Measurements from ENCODE around the gene RRP15.

Gene RRP15

GRCh38 chr1:218284917-218285635, at the start of gene RRP15:
TSS of gene RRP15 (plus strand) at chr1:218285293. CDS start at chr1:218285317, 24 bp downstream.
- DNase-seq: peak; percentile 96

- DNase-seq: no peak
These were observed 42.9 kb upstream of the RRP15 start for GRCh38 chr1:218242171-218242570.

GRCh38 chr1:218247339-218247738, 37.8 kb upstream of the RRP15 start:
- DNase-seq: no peak

- peak; percentile 53 for DNase-seq
These were observed 35.6 kb upstream of the RRP15 start for GRCh38 chr1:218249338-218250140.

- no peak for DNase-seq
These were observed 34.6 kb upstream of the RRP15 start for GRCh38 chr1:218250492-218250891.

GRCh38 chr1:218254296-218254946, 30.7 kb upstream of the RRP15 start:
- no peak for DNase-seq

GRCh38 chr1:218255090-218255489, 30.0 kb upstream of the RRP15 start:
- no peak for DNase-seq

- DNase-seq: no peak
These were observed 27.7 kb upstream of the RRP15 start for GRCh38 chr1:218257371-218257770.

- no peak for DNase-seq
These were observed 27.1 kb upstream of the RRP15 start for GRCh38 chr1:218257971-218258370.

- DNase-seq: no peak
These were observed 25.8 kb upstream of the RRP15 start for GRCh38 chr1:218259339-218259738.

- no peak for DNase-seq
These were observed 25.3 kb upstream of the RRP15 start for GRCh38 chr1:218259800-218260199.

GRCh38 chr1:218262259-218262658, 22.8 kb upstream of the RRP15 start:
- no peak for DNase-seq

- DNase-seq: no peak
These were observed 18.7 kb upstream of the RRP15 start for GRCh38 chr1:218266356-218266755.

GRCh38 chr1:218272366-218272765, 12.7 kb upstream of the RRP15 start:
- no peak for DNase-seq

GRCh38 chr1:218273762-218274479, 11.2 kb upstream of the RRP15 start:
- DNase-seq: peak; percentile 94

GRCh38 chr1:218274511-218274910, 10.6 kb upstream of the RRP15 start:
- DNase-seq: peak; percentile 64

- DNase-seq: no peak
These were observed 9.3 kb upstream of the RRP15 start for GRCh38 chr1:218275823-218276222.

GRCh38 chr1:218281285-218281684, 3.8 kb upstream of the RRP15 start:
- DNase-seq: no peak

- DNase-seq: no peak
These were observed 646 bp upstream of the RRP15 start for GRCh38 chr1:218284377-218284916.

GRCh38 chr1:218292515-218292914, 7.4 kb downstream of the RRP15 start:
- no peak for DNase-seq

GRCh38 chr1:218294546-218294945, 9.5 kb downstream of the RRP15 start:
- no peak for DNase-seq

- DNase-seq: no peak
These were observed 11.1 kb downstream of the RRP15 start for GRCh38 chr1:218296162-218296561.

- no peak for DNase-seq
These were observed 12.4 kb downstream of the RRP15 start for GRCh38 chr1:218297461-218297860.

Measured in NCI-H774 (cell line).